Gastroesophageal sphincter (tissue), 4 donors: ENCODE results near the gene EFNB3. TPM values are rescaled to one million over a fixed set of nuclear protein-coding genes. Genes with fewer than 3 reads are reported as not detected.

Experiments
- ATAC-seq: fragments of 150-250 bp; one replicate; pipeline ENCODE4 v1.9.1; 2016; ENCODE audit warnings: mild to moderate bottlenecking, moderate library complexity
- H3K27ac ChIP-seq, 4 donors: fragments of 200-600 bp; sonication (generic) in 3 of 4; 1 replicate in 3 of 4; 2 replicates in 1 of 4; pipeline ENCODE4 v1.5.1; 2016 to 2019
- H3K27me3 ChIP-seq: fragments of 200-600 bp; sonication (generic); one replicate; pipeline ENCODE4 v1.5.1; 2019
- H3K36me3 ChIP-seq, 2 donors: fragments of 200-600 bp; sonication (generic); one replicate each; pipeline ENCODE4 v1.5.1; 2019; ENCODE audit warnings: control low read depth in 1 of 2
- H3K4me1 ChIP-seq, 3 donors: fragments of 200-600 bp; sonication (generic); 1 replicate in 2 of 3; 2 replicates in 1 of 3; pipeline ENCODE4 v1.5.1; 2016 to 2019; ENCODE audit warnings: control low read depth in 2 of 3
- H3K4me3 ChIP-seq, 2 donors: fragments of 200-600 bp; sonication (generic); one replicate each; pipeline ENCODE4 v1.5.1; 2019; ENCODE audit warnings: mild to moderate bottlenecking in 1 of 2, moderate library complexity in 1 of 2
- H3K9me3 ChIP-seq, 3 donors: fragments of 200-600 bp; sonication (generic); one replicate each; pipeline ENCODE4 v1.5.1; 2017 to 2019; ENCODE audit warnings: control low read depth in 2 of 3
- EP300 ChIP-seq: sonication (generic); formaldehyde crosslinking; IDR thresholded peaks from one replicate; pipeline ENCODE4 v1.6.1; 2017; ENCODE audit warnings: antibody characterized with exemption, mild to moderate bottlenecking
- POLR2A ChIP-seq, 2 donors: fragments of 450-650 bp; IDR thresholded peaks; one replicate each; pipeline ENCODE4 v1.6.1; 2017; ENCODE audit warnings: antibody characterized with exemption in 2 of 2, mild to moderate bottlenecking in 2 of 2, moderate library complexity in 1 of 2
- POLR2AphosphoS5 ChIP-seq: sonication (generic); formaldehyde crosslinking; IDR thresholded peaks from one replicate; pipeline ENCODE4 v1.6.1; 2017; ENCODE audit warnings: antibody characterized with exemption
- WGBS, 2 donors: methylation state at CpG; one replicate each; pipeline ENCODE4 v1.1.5; 2018; ENCODE audit warnings: low coverage in 1 of 2; 5-methylcytosine and 5-hydroxymethylcytosine counted together
- total RNA-seq, 4 donors: library from RNA; depleted of rRNA; stranded (reverse); fragments of >200 nt; gene quantifications; one replicate each; pipeline ENCODE4 v1.1.0, GENCODE V29; 2016
- TF ChIP-seq, protein P1 (sequence below), 4 experiments: fragments of 200-600 bp in 2 of 4; fragments of 450-650 bp in 2 of 4; sonication (generic) in 1 of 4; IDR thresholded peaks; one replicate each; pipeline ENCODE4 v1.5.1; 2017 to 2019; ENCODE audit warnings: antibody characterized with exemption in 4 of 4, mild to moderate bottlenecking in 2 of 4, moderate library complexity in 2 of 4

EFNB3 gene
- total RNA-seq, 4 donors from 2014 or later = 0.27 to 0.52 TPM; not detected in 2

DNA sequence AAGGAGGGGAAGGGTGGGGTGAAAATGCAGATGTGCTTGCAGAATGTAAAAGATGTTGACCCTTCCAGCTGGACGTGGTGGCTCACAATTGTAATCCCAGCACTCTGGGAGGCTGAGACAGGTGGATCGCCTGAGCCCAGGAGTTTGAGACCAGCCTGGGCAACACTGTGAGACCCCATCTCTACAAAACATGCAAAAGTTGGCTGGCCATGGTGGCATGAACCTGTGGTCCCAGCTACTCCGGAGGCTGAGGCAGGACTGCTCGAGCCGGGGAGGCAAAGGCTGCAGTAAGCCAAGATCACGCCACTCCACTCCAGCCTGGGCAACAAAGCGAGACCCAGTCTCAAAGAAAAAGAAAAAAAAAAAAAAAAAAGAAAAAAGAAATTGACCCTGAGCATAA lies 36.5 kb upstream of the EFNB3 start:
- Histone ChIP-seq H3K27me3 (no peaks in the 10 kb centered on the region), H3K36me3 (peaks cover 2 to 80% of the 10 kb centered on the region in 2 donors), H3K9me3 (peaks cover 0 to 5% (median 0%) of the 10 kb centered on the region in 3 donors), H3K4me1 (no peaks in the 10 kb centered on the region), H3K4me3 (no peak overlapping the region), H3K27ac (no peak overlapping the region)
- no peak for ATAC-seq
- TF ChIP-seq EP300 = no peak
- TF ChIP-seq POLR2AphosphoS5 = no peak
- no peak for TF ChIP-seq POLR2A (IDR thresholded peaks at IDR 0.05)
- TF ChIP-seq, protein P1, sequence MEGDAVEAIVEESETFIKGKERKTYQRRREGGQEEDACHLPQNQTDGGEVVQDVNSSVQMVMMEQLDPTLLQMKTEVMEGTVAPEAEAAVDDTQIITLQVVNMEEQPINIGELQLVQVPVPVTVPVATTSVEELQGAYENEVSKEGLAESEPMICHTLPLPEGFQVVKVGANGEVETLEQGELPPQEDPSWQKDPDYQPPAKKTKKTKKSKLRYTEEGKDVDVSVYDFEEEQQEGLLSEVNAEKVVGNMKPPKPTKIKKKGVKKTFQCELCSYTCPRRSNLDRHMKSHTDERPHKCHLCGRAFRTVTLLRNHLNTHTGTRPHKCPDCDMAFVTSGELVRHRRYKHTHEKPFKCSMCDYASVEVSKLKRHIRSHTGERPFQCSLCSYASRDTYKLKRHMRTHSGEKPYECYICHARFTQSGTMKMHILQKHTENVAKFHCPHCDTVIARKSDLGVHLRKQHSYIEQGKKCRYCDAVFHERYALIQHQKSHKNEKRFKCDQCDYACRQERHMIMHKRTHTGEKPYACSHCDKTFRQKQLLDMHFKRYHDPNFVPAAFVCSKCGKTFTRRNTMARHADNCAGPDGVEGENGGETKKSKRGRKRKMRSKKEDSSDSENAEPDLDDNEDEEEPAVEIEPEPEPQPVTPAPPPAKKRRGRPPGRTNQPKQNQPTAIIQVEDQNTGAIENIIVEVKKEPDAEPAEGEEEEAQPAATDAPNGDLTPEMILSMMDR (IDR thresholded peaks at IDR 0.05) = no peak
- 67 to 94% methylated on average over 1 to 7 of the region's 7 CpGs for WGBS, 2 donors

DNA sequence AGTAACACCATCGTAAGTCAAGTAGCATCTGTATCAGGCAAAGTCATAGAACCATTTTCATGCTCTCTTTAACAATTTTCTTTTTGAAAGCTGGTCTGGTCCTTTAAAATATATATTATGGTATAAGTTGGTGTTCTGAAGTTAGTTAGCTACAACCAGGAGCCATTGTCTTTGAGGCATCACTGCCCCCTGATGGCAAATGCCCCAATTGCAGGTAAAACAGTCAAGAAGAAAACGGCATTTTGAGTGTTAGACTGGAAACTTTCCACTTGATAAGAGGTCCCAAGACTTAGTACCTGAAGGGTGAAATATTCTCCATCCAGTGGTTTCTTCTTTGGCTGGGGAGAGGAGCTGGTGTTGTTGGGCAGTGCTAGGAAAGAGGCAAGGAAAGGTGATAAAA lies 31.8 kb upstream of the EFNB3 start:
- Histone ChIP-seq H3K27me3 (no peaks in the 10 kb centered on the region), H3K27ac (no peak overlapping the region), H3K4me3 (no peak overlapping the region), H3K9me3 (peaks cover 0 to 10% (median 0%) of the 10 kb centered on the region in 3 donors), H3K4me1 (no peaks in the 10 kb centered on the region), H3K36me3 (peaks cover 3 to 84% of the 10 kb centered on the region in 2 donors)
- 86% methylated on average over 2 of the region's 2 CpGs; no CpG with 5 or more reads in 1 of the 2 donors for WGBS, 2 donors
- no peak for ATAC-seq
- TF ChIP-seq EP300 (no peak), POLR2A (IDR thresholded peaks at IDR 0.05) (no peak), POLR2AphosphoS5 (no peak)
- TF ChIP-seq, protein P1 (IDR thresholded peaks at IDR 0.05) = peak in 1 of 4 experiments; percentile 9

DNA sequence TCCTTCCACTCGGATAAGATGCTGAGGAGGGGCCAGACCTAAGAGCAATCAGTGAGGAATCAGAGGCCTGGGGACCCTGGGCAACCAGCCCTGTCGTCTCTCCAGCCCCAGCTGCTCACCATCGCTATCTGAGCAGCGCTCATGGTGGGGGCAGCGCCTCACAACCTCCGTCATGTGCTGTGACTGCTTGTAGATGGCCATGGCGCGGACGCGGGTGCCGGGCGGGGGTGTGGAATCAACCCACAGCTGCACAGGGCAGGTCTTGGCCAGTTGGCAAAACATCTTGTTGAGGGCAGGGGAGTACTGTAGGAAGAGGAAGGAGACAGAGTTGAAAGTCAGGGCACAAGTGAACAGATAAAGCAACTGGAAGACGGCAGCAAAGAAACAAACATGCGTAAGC lies 30.1 kb upstream of the EFNB3 start:
- 45 to 63% methylated on average over 2 to 4 of the region's 14 CpGs for WGBS, 2 donors
- no peak for ATAC-seq

DNA sequence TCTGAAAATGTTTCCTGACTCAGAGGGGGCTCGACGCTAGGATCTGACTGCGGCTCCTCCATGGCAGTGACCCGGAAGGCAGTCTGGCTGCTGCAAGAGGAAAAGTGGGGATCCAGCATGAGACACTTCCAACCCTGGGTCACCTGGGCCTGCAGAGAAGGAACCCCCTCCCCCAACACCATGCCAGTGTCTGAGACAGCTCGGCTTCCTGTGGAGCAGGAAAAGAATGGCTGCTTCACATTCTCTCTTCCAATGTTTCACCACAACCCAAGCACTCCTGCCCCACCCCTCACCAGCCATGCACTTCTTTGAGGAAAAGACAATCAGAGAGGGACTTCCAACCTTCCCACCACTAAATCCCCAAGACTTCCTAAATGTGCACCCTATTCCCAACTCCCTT lies 28.5 kb upstream of the EFNB3 start:
- peaks cover 3 to 51% of the 10 kb centered on the region in 2 donors for H3K36me3 ChIP-seq
- no peak for ATAC-seq
- peaks cover 0 to 10% (median 0%) of the 10 kb centered on the region in 3 donors for H3K9me3 ChIP-seq
- no peak overlapping the region for H3K27ac ChIP-seq
- TF ChIP-seq POLR2A (IDR thresholded peaks at IDR 0.05) (no peak), EP300 (no peak), POLR2AphosphoS5 (no peak)
- TF ChIP-seq, protein P1 (IDR thresholded peaks at IDR 0.05) = no peak
- no peaks in the 10 kb centered on the region for H3K4me1 ChIP-seq
- H3K4me3 ChIP-seq = no peak overlapping the region
- 79 to 100% methylated on average over 3 of the region's 5 CpGs for WGBS, 2 donors
- no peaks in the 10 kb centered on the region for H3K27me3 ChIP-seq

More for the DNA sequence above, 30.1 kb upstream of the EFNB3 start:
- Histone ChIP-seq H3K9me3 (peaks cover 0 to 10% (median 0%) of the 10 kb centered on the region in 3 donors), H3K36me3 (peaks cover 3 to 67% of the 10 kb centered on the region in 2 donors), H3K4me1 (no peaks in the 10 kb centered on the region), H3K27me3 (no peaks in the 10 kb centered on the region), H3K4me3 (no peak overlapping the region), H3K27ac (no peak overlapping the region)
- no peak for TF ChIP-seq POLR2AphosphoS5
- no peak for TF ChIP-seq POLR2A (IDR thresholded peaks at IDR 0.05)
- no peak for TF ChIP-seq EP300
- TF ChIP-seq, protein P1 (IDR thresholded peaks at IDR 0.05) = no peak

DNA sequence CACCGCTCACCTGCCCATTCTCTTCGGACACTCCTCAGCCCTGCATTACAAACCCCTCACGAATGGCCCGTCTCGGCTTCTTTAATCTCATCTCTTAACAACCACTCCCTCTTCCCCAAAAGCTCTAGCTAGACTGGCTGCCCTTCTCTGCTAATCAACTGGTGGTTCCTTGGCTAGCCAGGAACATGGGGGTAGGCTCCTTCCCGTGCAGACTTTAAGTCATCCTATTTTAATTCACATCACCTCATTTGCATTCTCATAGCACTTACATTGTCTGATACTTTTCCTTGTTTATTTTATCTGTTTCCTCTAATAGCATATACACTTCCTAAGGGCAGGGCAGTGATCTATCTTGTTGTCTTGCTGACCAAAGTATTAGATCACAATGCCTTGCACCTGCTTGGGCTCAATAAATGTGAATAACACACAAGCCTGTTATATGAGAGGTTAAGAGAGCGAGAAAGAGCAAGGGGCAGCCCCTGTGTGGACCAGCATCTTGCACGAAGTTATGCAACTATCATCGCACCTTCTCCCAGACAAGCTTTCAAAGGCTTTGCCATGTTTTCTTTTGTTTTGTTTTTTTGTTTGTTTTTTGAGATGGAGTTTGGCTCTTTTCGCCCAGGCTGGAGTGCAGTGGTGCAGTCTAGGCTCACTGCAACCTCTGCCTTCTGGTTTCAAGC lies 27.5 kb upstream of the EFNB3 start:
- Histone ChIP-seq H3K4me3 (no peak overlapping the region), H3K27me3 (no peaks in the 10 kb centered on the region), H3K27ac (no peak overlapping the region), H3K9me3 (peaks cover 0 to 10% (median 0%) of the 10 kb centered on the region in 3 donors), H3K4me1 (no peaks in the 10 kb centered on the region), H3K36me3 (peaks cover 3 to 41% of the 10 kb centered on the region in 2 donors)
- 62 to 74% methylated on average over 6 to 10 of the region's 10 CpGs for WGBS, 2 donors
- ATAC-seq = no peak
- TF ChIP-seq POLR2AphosphoS5 (no peak), POLR2A (IDR thresholded peaks at IDR 0.05) (no peak), EP300 (no peak)
- TF ChIP-seq, protein P1 (IDR thresholded peaks at IDR 0.05) = no peak
